Panc1 (cell line): Measurements from ENCODE around the gene FRMD4A.

Experiments
- TCF7L2 ChIP-seq: IDR thresholded peaks from 2 replicates; pipeline ENCODE4 v1.6.1; 2011; ENCODE audit warnings: mild to moderate bottlenecking, low read depth, low read length, inconsistent platforms
- TF ChIP-seq, protein P1 (sequence below): fragments of 450-650 bp; IDR thresholded peaks from 2 replicates; pipeline ENCODE4 v1.5.1; 2017; ENCODE audit warnings: mild to moderate bottlenecking

DNA sequence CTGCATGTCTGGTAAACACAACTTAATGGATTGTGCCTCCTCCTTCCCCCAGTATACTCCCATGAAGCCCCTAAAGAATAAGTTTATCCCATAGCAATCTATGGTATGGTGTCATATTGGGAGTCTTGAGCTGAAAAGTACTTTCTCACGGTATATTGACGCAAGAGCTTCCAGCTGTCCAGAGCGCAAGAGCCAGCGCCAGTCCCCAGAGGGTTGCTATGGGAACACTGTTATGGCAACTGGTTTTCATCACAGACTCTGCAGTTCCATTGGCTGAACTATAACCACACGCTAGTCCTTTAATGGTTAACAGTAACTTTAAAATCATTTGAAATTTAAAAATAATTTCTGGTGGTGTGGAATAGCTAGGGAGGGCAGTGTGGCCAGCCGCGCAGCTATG lies 697.0 kb downstream of the FRMD4A start:
- TF ChIP-seq, protein P1, sequence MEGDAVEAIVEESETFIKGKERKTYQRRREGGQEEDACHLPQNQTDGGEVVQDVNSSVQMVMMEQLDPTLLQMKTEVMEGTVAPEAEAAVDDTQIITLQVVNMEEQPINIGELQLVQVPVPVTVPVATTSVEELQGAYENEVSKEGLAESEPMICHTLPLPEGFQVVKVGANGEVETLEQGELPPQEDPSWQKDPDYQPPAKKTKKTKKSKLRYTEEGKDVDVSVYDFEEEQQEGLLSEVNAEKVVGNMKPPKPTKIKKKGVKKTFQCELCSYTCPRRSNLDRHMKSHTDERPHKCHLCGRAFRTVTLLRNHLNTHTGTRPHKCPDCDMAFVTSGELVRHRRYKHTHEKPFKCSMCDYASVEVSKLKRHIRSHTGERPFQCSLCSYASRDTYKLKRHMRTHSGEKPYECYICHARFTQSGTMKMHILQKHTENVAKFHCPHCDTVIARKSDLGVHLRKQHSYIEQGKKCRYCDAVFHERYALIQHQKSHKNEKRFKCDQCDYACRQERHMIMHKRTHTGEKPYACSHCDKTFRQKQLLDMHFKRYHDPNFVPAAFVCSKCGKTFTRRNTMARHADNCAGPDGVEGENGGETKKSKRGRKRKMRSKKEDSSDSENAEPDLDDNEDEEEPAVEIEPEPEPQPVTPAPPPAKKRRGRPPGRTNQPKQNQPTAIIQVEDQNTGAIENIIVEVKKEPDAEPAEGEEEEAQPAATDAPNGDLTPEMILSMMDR, result no peak
- TF ChIP-seq TCF7L2, result no peak
